Naive thymus-derived CD8-positive, alpha-beta T cell (primary cell): ENCODE results near the gene ENOX1. TPM values are rescaled to one million over a fixed set of nuclear protein-coding genes. Genes with fewer than 3 reads are reported as not detected.

Experiments used
- ATAC-seq, 2 donors: fragments of 150-1000 bp; cut with Tn5 transposase in 1 of 2; sonication (Bioruptor Pico), chemical (Tn5 transposase) in 1 of 2; 1 replicate in 1 of 2; 2 replicates in 1 of 2; pipeline ENCODE4 v1.10.0; 2021; ENCODE audit warnings: mild to moderate bottlenecking in 2 of 2, moderate library complexity in 2 of 2
- POLR2A ChIA-PET: fragments of 350-600 bp; sonication (Branson Sonifier 250); formaldehyde crosslinking; loops from one replicate; lab custom pipeline; 2021; ENCODE audit warnings: antibody characterized with exemption; lab: Charles Lee
- DNase-seq, 10 donors: peaks; one replicate each; pipeline versions ENCODE4 v3.0.0 to v3.0.0-alpha.2; 2020 to 2022
- H3K27ac Mint-ChIP-seq, 10 donors: one replicate each; pipeline ENCODE4 v1.8.0; 2020 to 2022; ENCODE audit warnings: mild to moderate bottlenecking in 10 of 10, mixed read lengths in 10 of 10, moderate library complexity in 4 of 10, inconsistent platforms in 1 of 10
- H3K27me3 Mint-ChIP-seq, 5 donors: one replicate each; pipeline ENCODE4 v1.8.0; 2021 to 2022; ENCODE audit warnings: mixed read lengths in 5 of 5
- H3K36me3 Mint-ChIP-seq, 3 donors: one replicate each; pipeline ENCODE4 v1.8.0; 2020 to 2022; ENCODE audit warnings: mixed read lengths in 3 of 3, mild to moderate bottlenecking in 2 of 3, inconsistent platforms in 1 of 3
- H3K4me1 Mint-ChIP-seq, 4 donors: one replicate each; pipeline ENCODE4 v1.8.0; 2021 to 2022; ENCODE audit warnings: mixed read lengths in 4 of 4
- H3K4me3 Mint-ChIP-seq, 10 donors: one replicate each; pipeline ENCODE4 v1.8.0; 2020 to 2022; ENCODE audit warnings: mild to moderate bottlenecking in 10 of 10, mixed read lengths in 10 of 10, moderate library complexity in 6 of 10, inconsistent platforms in 1 of 10
- H3K9me3 Mint-ChIP-seq, 9 donors: one replicate each; pipeline ENCODE4 v1.8.0; 2020 to 2022; ENCODE audit warnings: mixed read lengths in 9 of 9, mild to moderate bottlenecking in 3 of 9, inconsistent platforms in 1 of 9, moderate library complexity in 1 of 9
- polyA plus RNA-seq, 3 donors: library from polyadenylated mRNA; unstranded; fragments of 300-500 nt; fragmentation: Illumina TruSeq; gene quantifications; one replicate each; pipeline ENCODE4 v1.2.3, GENCODE V29; 2021
- total RNA-seq, 8 experiments: library from RNA in 2 of 8; stranded (reverse) in 2 of 8; gene quantifications; one replicate each; pipeline ENCODE4 v1.2.3 and lab custom pipeline; 2021 to 2026

Gene ENOX1
- total and polyA plus RNA-seq, 5 experiments from 2014 or later: not detected

DNA sequence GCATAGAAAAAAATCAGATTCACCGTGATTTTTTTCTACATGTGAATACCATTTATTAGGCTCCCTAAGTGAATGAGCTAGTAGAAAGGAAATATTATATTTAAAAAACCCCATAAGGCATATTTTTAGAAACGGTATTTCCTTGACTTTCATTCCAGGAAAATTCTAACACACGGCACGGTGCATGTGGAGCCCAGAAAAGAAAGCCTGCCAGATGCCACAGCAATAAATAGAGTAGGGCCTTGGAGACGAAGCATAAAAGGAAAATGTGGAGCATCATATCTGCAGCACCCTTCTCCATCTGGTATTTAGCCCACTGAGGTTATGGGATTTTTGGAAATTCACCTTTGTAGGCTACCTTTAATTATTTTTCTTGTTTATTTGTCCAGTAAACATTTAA, 314.4 kb downstream of the ENOX1 start:
- Mint-ChIP-seq H3K27ac (no peak overlapping the region), H3K9me3 (no peaks in the 10 kb centered on the region), H3K4me1 (no peaks in the 10 kb centered on the region), H3K36me3 (no peaks in the 10 kb centered on the region), H3K27me3 (peaks cover 4 to 17% (median 5%) of the 10 kb centered on the region in 5 donors), H3K4me3 (no peak overlapping the region)
- ATAC-seq (no peak), DNase-seq (no peak)
- POLR2A ChIA-PET: no interaction called here

DNA sequence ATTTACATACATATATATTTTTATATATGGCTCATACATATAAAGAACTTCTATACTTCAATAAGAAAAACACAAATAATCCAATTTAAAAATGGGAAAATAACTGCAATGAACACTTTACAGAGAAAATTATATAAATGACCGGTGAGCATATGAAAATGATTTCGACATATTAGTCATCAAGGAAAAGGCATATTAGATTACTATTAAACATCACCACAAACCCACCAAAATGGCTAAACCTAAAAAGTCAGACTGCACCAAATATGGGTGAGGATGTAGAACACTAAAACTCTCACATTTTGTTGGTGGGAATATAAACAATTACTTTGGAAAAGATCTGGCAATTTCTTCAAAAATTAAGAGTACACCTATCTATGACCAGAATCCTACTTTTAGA, 316.2 kb downstream of the ENOX1 start:
- POLR2A ChIA-PET: no interaction called here

DNA sequence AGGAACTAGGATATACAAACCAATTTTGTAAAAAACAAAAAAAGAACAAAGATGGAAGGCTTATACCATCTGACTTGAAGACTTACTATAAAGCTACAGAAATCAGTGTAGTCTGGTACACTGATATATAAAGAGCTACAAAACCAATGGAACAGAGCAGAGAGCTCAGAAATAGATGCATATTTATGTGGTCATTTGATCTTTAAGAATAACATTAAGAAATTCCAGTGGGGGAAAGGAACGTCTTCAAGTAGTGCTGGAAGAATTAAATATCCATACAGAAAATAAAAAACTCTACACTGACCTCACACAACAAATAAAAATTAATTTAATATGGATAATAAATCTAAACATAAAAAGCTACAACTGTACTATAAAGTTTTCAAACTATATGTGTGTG, 317.0 kb downstream of the ENOX1 start:
- no peak for ATAC-seq
- POLR2A ChIA-PET: no interaction called here
- no peak for DNase-seq
- Mint-ChIP-seq H3K4me3 (no peak overlapping the region), H3K27ac (no peak overlapping the region), H3K27me3 (peaks cover 0 to 13% (median 5%) of the 10 kb centered on the region in 5 donors), H3K4me1 (no peaks in the 10 kb centered on the region), H3K36me3 (no peaks in the 10 kb centered on the region), H3K9me3 (no peaks in the 10 kb centered on the region)

More for the DNA sequence above, 316.2 kb downstream of the ENOX1 start:
- ATAC-seq (no peak), DNase-seq (no peak)
- Mint-ChIP-seq H3K4me3 (no peak overlapping the region), H3K4me1 (no peaks in the 10 kb centered on the region), H3K36me3 (no peaks in the 10 kb centered on the region), H3K9me3 (no peaks in the 10 kb centered on the region), H3K27ac (no peak overlapping the region), H3K27me3 (peaks cover 0 to 17% (median 5%) of the 10 kb centered on the region in 5 donors)

DNA sequence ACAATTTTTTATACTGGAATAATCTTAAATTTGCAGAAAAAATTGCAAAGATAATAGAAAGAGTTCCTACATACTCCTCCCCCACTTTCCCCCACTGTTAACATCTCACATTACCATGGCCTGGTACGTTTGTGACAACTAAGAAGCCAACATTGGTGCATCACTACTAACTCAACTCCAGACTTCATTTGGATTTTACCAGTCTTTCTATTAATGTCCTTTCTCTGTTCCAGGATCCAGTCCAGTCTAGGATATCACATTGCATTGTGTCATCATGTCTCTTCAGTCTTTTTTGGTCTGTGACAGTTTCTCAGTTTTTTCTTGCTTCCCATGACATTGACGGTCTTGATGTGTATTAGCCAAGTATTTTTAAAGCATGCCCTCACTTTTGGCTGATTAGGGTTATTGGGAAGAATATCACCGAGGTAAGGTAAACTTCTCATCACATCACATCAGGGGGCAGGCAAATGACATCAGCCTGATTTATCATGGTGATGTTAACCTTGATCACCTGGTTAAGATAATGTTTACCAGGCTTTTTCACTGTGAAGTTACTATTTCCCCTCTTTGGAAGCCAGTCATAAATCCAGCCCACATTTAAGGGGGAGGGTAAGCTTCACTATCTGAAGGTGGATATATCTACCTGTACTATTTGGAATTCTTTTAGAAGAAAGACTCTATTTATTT, 322.1 kb downstream of the ENOX1 start:
- Mint-ChIP-seq H3K27ac (no peak overlapping the region), H3K9me3 (no peaks in the 10 kb centered on the region)
- POLR2A ChIA-PET: no interaction called here

GRCh38 chr13:43448605-43449336, 338.0 kb downstream of the ENOX1 start:
- Mint-ChIP-seq H3K27me3 (peaks cover 0 to 12% (median 0%) of the 10 kb centered on the region in 5 donors), H3K4me3 (no peak overlapping the region)

More for the DNA sequence above, 322.1 kb downstream of the ENOX1 start:
- peaks cover 0 to 4% (median 0%) of the 10 kb centered on the region in 5 donors for H3K27me3 Mint-ChIP-seq
- H3K36me3 Mint-ChIP-seq: no peaks in the 10 kb centered on the region
- no peaks in the 10 kb centered on the region for H3K4me1 Mint-ChIP-seq
- no peak overlapping the region for H3K4me3 Mint-ChIP-seq
- ATAC-seq (no peak), DNase-seq (no peak)

DNA sequence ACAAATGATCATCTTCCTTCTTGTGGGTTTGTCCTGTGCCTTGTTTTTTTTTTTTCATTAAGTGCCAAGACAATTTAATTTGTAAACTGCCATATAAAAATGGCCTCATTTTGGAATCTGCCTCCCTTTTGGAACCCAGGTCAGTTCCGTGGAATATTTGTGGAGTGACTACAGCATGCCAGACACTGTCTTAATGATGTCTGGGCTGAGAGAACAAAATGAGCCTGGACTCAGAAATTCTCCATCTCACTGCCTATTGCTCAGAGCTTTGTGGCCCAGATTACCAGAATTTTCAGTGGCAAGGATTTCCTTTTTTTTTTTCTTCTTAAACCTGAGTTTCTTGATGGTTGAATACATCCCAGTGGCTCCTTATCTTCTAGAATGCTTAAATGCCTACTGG, 340.6 kb downstream of the ENOX1 start:
- no peak overlapping the region for H3K4me3 Mint-ChIP-seq
- POLR2A ChIA-PET: no interaction called here
- H3K27ac Mint-ChIP-seq: no peak overlapping the region
- ATAC-seq (no peak), DNase-seq (no peak)
- no peaks in the 10 kb centered on the region for H3K36me3 Mint-ChIP-seq
- no peaks in the 10 kb centered on the region for H3K9me3 Mint-ChIP-seq
- H3K4me1 Mint-ChIP-seq: no peaks in the 10 kb centered on the region
- H3K27me3 Mint-ChIP-seq: peaks cover 0 to 15% (median 0%) of the 10 kb centered on the region in 5 donors

More at GRCh38 chr13:43448605-43449336, 338.0 kb downstream of the ENOX1 start:
- POLR2A ChIA-PET: no interaction called here
- Mint-ChIP-seq H3K27ac (no peak overlapping the region), H3K36me3 (no peaks in the 10 kb centered on the region), H3K4me1 (no peaks in the 10 kb centered on the region), H3K9me3 (no peaks in the 10 kb centered on the region)
- no peak for ATAC-seq
- DNase-seq: no peak

DNA sequence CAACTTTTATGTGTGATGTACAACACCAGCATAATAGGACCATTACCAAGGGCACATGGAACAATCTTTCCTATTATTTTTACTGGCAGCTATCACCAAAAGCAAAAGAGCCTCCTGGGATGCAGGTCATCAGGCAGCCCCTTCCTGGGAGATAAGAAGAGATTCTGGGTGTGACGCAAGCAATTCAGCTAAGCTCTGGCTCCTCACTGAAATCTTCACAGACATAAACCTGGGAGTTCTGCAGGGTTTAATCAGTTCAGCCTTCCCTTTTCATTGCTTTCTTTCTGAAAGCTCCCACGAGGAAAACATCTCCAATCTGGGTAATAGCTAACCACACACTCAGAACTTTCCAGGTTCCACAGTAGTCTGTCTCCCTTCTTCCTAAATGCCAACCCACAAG, 341.1 kb downstream of the ENOX1 start:
- Mint-ChIP-seq H3K27ac (no peak overlapping the region), H3K4me3 (no peak overlapping the region), H3K36me3 (no peaks in the 10 kb centered on the region), H3K4me1 (no peaks in the 10 kb centered on the region), H3K27me3 (peaks cover 0 to 15% (median 0%) of the 10 kb centered on the region in 5 donors), H3K9me3 (no peaks in the 10 kb centered on the region)
- no peak for ATAC-seq
- no peak for DNase-seq
- POLR2A ChIA-PET: no interaction called here

DNA sequence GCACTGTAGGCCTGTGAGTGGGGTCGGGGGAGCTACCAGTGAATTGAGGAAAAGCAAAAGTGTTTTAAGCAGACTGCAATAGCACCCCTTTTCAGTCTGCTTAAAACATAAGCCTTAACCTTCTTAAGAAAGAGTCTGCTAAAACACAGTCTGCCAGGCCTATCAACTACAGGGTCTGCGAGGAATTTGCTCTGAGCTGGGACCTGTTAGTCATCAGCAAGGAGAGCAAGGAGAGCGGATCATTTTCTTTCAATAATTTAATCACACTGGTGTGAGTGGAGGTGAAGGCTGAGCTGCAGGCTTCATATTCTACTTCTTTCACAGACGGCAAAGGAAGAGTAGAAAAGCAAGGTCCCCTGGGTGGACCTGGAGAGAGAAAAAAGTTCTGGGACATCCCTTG, 342.7 kb downstream of the ENOX1 start:
- Mint-ChIP-seq H3K4me3 (no peak overlapping the region), H3K4me1 (no peaks in the 10 kb centered on the region), H3K36me3 (no peaks in the 10 kb centered on the region), H3K27ac (no peak overlapping the region), H3K27me3 (peaks cover 0 to 10% (median 0%) of the 10 kb centered on the region in 5 donors), H3K9me3 (no peaks in the 10 kb centered on the region)
- POLR2A ChIA-PET: no interaction called here
- DNase-seq (no peak), ATAC-seq (no peak)

DNA sequence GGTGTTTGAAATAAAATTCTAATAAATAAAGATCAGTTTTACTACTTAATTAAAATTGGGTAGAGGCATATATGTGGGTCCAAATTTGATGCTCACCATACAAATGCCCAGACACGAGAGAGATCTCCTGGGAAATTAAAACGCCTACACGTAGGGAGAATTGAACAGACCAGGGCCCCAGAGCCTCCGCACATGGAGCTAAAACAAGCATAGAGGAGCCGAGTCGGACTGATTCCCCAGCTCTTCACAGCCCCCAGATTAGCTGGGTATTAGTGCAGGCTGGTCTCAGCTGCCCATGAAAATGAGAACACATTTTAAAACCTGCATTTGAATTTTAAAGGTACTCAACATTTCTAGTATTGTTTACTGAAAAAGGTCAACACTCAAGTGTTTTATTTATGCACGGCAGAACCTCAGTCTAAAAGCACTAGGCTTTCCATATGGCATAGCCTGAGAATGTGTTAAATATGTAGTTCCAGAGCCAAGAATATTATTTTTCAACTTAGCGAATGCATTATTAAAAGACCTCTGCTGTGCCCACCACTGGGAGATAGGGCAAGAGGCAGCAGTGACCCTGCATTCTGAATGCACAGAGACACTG, 344.8 kb downstream of the ENOX1 start:
- Mint-ChIP-seq H3K36me3 (no peaks in the 10 kb centered on the region), H3K9me3 (no peaks in the 10 kb centered on the region), H3K4me3 (no peak overlapping the region), H3K4me1 (no peaks in the 10 kb centered on the region), H3K27ac (no peak overlapping the region), H3K27me3 (peaks cover 0 to 10% (median 3%) of the 10 kb centered on the region in 5 donors)
- POLR2A ChIA-PET: no interaction called here
- DNase-seq (no peak), ATAC-seq (no peak)

GRCh38 chr13:43441464-43441863, 345.3 kb downstream of the ENOX1 start:
- Mint-ChIP-seq H3K36me3 (no peaks in the 10 kb centered on the region), H3K4me3 (no peak overlapping the region), H3K27me3 (peaks cover 0 to 7% (median 3%) of the 10 kb centered on the region in 5 donors), H3K9me3 (no peaks in the 10 kb centered on the region), H3K4me1 (no peaks in the 10 kb centered on the region), H3K27ac (no peak overlapping the region)
- no peak for DNase-seq
- POLR2A ChIA-PET: no interaction called here
- no peak for ATAC-seq

GRCh38 chr13:43434191-43434590, 352.6 kb downstream of the ENOX1 start:
- POLR2A ChIA-PET: no interaction called here
- Mint-ChIP-seq H3K4me3 (no peak overlapping the region), H3K36me3 (no peaks in the 10 kb centered on the region), H3K27me3 (peaks cover 0 to 9% (median 3%) of the 10 kb centered on the region in 5 donors), H3K27ac (no peak overlapping the region), H3K9me3 (no peaks in the 10 kb centered on the region), H3K4me1 (no peaks in the 10 kb centered on the region)
- DNase-seq: no peak
- ATAC-seq: no peak

DNA sequence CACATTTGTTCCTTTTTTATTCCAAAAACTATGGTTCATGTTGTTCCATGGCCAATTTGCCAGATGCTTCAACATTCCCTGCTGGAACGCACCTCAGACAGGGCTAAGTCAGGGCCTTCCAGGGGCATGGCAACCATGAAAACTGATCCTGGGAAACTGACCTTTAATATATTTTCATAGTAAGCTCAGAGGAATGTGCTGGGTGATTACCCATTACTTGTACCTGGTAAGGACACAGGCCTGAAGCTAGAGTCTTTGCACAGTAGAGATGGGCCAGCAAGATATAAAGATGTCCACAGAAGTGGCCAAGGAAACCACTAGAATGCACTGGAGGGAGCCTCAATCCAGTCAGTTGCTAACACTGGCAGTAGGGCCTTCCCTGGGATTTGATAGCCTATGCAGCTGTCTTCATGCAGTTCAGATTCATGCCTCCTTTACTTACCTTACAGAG, 353.1 kb downstream of the ENOX1 start:
- POLR2A ChIA-PET: no interaction called here
- H3K4me1 Mint-ChIP-seq: no peaks in the 10 kb centered on the region
- no peak overlapping the region for H3K27ac Mint-ChIP-seq
- peaks cover 0 to 8% (median 3%) of the 10 kb centered on the region in 5 donors for H3K27me3 Mint-ChIP-seq
- DNase-seq (no peak), ATAC-seq (no peak)
- H3K4me3 Mint-ChIP-seq: no peak overlapping the region
- no peaks in the 10 kb centered on the region for H3K9me3 Mint-ChIP-seq
- H3K36me3 Mint-ChIP-seq: no peaks in the 10 kb centered on the region

GRCh38 chr13:43432958-43433357, 353.8 kb downstream of the ENOX1 start:
- ATAC-seq (no peak), DNase-seq (no peak)
- Mint-ChIP-seq H3K27me3 (peaks cover 0 to 7% (median 3%) of the 10 kb centered on the region in 5 donors), H3K36me3 (no peaks in the 10 kb centered on the region), H3K27ac (no peak overlapping the region), H3K4me1 (no peaks in the 10 kb centered on the region), H3K9me3 (no peaks in the 10 kb centered on the region), H3K4me3 (no peak overlapping the region)
- POLR2A ChIA-PET: no interaction called here
